Measurements from ENCODE around the gene FGD6. TPM values are rescaled to one million over a fixed set of nuclear protein-coding genes. Genes with fewer than 3 reads are reported as not detected.

FGD6 gene
- total and polyA plus RNA-seq, 2 experiments from 2014 or later: 12.9 to 32.4 TPM

DNA sequence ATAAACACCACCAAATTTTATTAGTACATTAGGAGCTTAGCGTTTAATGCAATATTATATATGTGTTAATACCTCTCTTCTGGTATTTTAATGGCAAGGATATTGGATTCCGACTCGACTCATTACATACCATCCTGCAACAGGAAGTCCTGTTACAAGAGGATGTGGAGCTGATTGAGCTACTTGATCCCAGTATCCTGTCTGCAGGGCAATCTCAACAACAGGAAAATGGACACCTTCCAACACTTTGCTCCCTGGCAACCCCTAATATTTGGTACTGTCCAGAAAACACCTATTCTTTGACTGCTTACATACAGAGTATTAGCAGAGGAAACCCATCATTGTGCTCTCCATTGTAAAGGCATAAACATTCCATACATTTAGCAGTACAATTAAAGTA is 45.5 kb upstream of the FGD6 start:
- Histone ChIP-seq H3K79me2 (replicated peaks; ENCODE audit: insufficient read depth) (no peaks in the 10 kb centered on the region; the same call in 1 of the 2 replicates), H3K9me2 (ENCODE audit: insufficient read depth) (no peaks in the 10 kb centered on the region), H2AFZ (no peak overlapping the region), H3K4me2 (no peak overlapping the region), H3F3A (replicated peaks; ENCODE audit: low read depth) (no peaks in the 10 kb centered on the region; the same call in 1 of the 2 replicates), H3K4me3 (no peak overlapping the region), H4K20me1 (replicated peaks; ENCODE audit: insufficient read depth) (no peaks in the 10 kb centered on the region; the same call in 1 of the 2 replicates), H3K27me3 (ENCODE audit: insufficient read depth) (no peaks in the 10 kb centered on the region), H3K4me1 (ENCODE audit: insufficient read depth) (no peaks in the 10 kb centered on the region), H3K36me3 (ENCODE audit: insufficient read depth) (peaks cover 19% of the 10 kb centered on the region), H3K27ac (ENCODE audit: low read depth) (peak overlapping the region; percentile 51)
- TF ChIP-seq, protein P1, sequence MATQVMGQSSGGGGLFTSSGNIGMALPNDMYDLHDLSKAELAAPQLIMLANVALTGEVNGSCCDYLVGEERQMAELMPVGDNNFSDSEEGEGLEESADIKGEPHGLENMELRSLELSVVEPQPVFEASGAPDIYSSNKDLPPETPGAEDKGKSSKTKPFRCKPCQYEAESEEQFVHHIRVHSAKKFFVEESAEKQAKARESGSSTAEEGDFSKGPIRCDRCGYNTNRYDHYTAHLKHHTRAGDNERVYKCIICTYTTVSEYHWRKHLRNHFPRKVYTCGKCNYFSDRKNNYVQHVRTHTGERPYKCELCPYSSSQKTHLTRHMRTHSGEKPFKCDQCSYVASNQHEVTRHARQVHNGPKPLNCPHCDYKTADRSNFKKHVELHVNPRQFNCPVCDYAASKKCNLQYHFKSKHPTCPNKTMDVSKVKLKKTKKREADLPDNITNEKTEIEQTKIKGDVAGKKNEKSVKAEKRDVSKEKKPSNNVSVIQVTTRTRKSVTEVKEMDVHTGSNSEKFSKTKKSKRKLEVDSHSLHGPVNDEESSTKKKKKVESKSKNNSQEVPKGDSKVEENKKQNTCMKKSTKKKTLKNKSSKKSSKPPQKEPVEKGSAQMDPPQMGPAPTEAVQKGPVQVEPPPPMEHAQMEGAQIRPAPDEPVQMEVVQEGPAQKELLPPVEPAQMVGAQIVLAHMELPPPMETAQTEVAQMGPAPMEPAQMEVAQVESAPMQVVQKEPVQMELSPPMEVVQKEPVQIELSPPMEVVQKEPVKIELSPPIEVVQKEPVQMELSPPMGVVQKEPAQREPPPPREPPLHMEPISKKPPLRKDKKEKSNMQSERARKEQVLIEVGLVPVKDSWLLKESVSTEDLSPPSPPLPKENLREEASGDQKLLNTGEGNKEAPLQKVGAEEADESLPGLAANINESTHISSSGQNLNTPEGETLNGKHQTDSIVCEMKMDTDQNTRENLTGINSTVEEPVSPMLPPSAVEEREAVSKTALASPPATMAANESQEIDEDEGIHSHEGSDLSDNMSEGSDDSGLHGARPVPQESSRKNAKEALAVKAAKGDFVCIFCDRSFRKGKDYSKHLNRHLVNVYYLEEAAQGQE (IDR thresholded peaks at IDR 0.05; ENCODE audit: unreplicated experiment): no peak
- TF ChIP-seq POLR2AphosphoS5 (IDR thresholded peaks at IDR 0.05; ENCODE audit: low read depth) (no peak), STAT1 (IDR thresholded peaks at IDR 0.05; ENCODE audit: unreplicated experiment) (no peak), EZH2phosphoT487 (IDR thresholded peaks at IDR 0.05; ENCODE audit: unreplicated experiment) (no peak), JUNB (IDR thresholded peaks at IDR 0.05; ENCODE audit: unreplicated experiment) (no peak), ZNF114 (CRISPR knock-in tag; IDR thresholded peaks at IDR 0.05) (no peak), CREB1 (CRISPR knock-in tag; IDR thresholded peaks at IDR 0.05; ENCODE audit: low read depth) (no peak)
- TF ChIP-seq, protein P2, sequence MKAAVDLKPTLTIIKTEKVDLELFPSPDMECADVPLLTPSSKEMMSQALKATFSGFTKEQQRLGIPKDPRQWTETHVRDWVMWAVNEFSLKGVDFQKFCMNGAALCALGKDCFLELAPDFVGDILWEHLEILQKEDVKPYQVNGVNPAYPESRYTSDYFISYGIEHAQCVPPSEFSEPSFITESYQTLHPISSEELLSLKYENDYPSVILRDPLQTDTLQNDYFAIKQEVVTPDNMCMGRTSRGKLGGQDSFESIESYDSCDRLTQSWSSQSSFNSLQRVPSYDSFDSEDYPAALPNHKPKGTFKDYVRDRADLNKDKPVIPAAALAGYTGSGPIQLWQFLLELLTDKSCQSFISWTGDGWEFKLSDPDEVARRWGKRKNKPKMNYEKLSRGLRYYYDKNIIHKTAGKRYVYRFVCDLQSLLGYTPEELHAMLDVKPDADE (IDR thresholded peaks at IDR 0.05): no peak
- TF ChIP-seq, protein P3, sequence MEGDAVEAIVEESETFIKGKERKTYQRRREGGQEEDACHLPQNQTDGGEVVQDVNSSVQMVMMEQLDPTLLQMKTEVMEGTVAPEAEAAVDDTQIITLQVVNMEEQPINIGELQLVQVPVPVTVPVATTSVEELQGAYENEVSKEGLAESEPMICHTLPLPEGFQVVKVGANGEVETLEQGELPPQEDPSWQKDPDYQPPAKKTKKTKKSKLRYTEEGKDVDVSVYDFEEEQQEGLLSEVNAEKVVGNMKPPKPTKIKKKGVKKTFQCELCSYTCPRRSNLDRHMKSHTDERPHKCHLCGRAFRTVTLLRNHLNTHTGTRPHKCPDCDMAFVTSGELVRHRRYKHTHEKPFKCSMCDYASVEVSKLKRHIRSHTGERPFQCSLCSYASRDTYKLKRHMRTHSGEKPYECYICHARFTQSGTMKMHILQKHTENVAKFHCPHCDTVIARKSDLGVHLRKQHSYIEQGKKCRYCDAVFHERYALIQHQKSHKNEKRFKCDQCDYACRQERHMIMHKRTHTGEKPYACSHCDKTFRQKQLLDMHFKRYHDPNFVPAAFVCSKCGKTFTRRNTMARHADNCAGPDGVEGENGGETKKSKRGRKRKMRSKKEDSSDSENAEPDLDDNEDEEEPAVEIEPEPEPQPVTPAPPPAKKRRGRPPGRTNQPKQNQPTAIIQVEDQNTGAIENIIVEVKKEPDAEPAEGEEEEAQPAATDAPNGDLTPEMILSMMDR (conservative IDR thresholded peaks at IDR 0.05; ENCODE audit: low read depth in 2 of 2): no peak
- TF ChIP-seq, protein P4, sequence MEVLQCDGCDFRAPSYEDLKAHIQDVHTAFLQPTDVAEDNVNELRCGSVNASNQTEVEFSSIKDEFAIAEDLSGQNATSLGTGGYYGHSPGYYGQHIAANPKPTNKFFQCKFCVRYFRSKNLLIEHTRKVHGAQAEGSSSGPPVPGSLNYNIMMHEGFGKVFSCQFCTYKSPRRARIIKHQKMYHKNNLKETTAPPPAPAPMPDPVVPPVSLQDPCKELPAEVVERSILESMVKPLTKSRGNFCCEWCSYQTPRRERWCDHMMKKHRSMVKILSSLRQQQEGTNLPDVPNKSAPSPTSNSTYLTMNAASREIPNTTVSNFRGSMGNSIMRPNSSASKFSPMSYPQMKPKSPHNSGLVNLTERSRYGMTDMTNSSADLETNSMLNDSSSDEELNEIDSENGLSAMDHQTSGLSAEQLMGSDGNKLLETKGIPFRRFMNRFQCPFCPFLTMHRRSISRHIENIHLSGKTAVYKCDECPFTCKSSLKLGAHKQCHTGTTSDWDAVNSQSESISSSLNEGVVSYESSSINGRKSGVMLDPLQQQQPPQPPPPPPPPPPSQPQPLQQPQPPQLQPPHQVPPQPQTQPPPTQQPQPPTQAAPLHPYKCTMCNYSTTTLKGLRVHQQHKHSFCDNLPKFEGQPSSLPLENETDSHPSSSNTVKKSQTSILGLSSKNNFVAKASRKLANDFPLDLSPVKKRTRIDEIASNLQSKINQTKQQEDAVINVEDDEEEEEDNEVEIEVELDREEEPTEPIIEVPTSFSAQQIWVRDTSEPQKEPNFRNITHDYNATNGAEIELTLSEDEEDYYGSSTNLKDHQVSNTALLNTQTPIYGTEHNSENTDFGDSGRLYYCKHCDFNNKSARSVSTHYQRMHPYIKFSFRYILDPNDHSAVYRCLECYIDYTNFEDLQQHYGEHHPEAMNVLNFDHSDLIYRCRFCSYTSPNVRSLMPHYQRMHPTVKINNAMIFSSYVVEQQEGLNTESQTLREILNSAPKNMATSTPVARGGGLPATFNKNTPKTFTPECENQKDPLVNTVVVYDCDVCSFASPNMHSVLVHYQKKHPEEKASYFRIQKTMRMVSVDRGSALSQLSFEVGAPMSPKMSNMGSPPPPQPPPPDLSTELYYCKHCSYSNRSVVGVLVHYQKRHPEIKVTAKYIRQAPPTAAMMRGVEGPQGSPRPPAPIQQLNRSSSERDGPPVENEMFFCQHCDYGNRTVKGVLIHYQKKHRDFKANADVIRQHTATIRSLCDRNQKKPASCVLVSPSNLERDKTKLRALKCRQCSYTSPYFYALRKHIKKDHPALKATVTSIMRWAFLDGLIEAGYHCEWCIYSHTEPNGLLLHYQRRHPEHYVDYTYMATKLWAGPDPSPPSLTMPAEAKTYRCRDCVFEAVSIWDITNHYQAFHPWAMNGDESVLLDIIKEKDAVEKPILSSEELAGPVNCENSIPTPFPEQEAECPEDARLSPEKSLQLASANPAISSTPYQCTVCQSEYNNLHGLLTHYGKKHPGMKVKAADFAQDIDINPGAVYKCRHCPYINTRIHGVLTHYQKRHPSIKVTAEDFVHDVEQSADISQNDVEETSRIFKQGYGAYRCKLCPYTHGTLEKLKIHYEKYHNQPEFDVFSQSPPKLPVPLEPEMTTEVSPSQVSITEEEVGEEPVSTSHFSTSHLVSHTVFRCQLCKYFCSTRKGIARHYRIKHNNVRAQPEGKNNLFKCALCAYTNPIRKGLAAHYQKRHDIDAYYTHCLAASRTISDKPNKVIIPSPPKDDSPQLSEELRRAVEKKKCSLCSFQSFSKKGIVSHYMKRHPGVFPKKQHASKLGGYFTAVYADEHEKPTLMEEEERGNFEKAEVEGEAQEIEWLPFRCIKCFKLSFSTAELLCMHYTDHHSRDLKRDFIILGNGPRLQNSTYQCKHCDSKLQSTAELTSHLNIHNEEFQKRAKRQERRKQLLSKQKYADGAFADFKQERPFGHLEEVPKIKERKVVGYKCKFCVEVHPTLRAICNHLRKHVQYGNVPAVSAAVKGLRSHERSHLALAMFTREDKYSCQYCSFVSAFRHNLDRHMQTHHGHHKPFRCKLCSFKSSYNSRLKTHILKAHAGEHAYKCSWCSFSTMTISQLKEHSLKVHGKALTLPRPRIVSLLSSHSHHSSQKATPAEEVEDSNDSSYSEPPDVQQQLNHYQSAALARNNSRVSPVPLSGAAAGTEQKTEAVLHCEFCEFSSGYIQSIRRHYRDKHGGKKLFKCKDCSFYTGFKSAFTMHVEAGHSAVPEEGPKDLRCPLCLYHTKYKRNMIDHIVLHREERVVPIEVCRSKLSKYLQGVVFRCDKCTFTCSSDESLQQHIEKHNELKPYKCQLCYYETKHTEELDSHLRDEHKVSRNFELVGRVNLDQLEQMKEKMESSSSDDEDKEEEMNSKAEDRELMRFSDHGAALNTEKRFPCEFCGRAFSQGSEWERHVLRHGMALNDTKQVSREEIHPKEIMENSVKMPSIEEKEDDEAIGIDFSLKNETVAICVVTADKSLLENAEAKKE (CRISPR knock-in tag; IDR thresholded peaks at IDR 0.05): no peak
- H3K9me3 Mint-ChIP-seq: no peaks in the 10 kb centered on the region
- no peak for ATAC-seq
- H3K27ac Mint-ChIP-seq: no peak overlapping the region
- peaks cover 18% of the 10 kb centered on the region; the same call in 2 of the 3 replicates for H3K36me3 Mint-ChIP-seq (ENCODE audit: low read depth)
- peaks cover 5% of the 10 kb centered on the region; the same call in 2 of the 3 replicates for H3K4me1 Mint-ChIP-seq
- H3K27me3 Mint-ChIP-seq (ENCODE audit: insufficient read depth, low read depth, poor library complexity): no peaks in the 10 kb centered on the region
- no peak overlapping the region for H3K4me3 Mint-ChIP-seq
- no peak for DNase-seq (ENCODE audit: low spot score)
